Stimulated activated effector memory CD8-positive, alpha-beta T cell treated with anti-CD3 and anti-CD28 coated beads, Interleukin-12 subunit alpha, Interleukin-12 subunit beta, amount 100 ng/mL, for 72 hours (primary cell): ENCODE results near the gene ZNF25.
A peak's percentile ranks its signal among the peaks of the same experiment; 100 is the strongest.
"Not testable (repeated sequence)": the region's sequence is repeated elsewhere in the genome, so short reads cannot be mapped to it uniquely, and the experiment has no call there.

Experiments used
- ATAC-seq: fragments of 150-1000 bp; cut with Tn5 transposase; 2 replicates; pipeline ENCODE4 v1.10.0; 2021
- DNase-seq, 2 donors: peaks; one replicate each; pipeline ENCODE4 v3.0.0; 2021 to 2022; ENCODE audit warnings: low spot score in 2 of 2
- H3K27ac Mint-ChIP-seq: one replicate; pipeline ENCODE4 v1.8.0; 2022; ENCODE audit warnings: mild to moderate bottlenecking, mixed read lengths
- H3K36me3 Mint-ChIP-seq: one replicate; pipeline ENCODE4 v1.8.0; 2022; ENCODE audit warnings: mild to moderate bottlenecking, mixed read lengths
- H3K4me1 Mint-ChIP-seq: one replicate; pipeline ENCODE4 v1.8.0; 2022; ENCODE audit warnings: mixed read lengths
- H3K4me3 Mint-ChIP-seq: one replicate; pipeline ENCODE4 v1.8.0; 2022; ENCODE audit warnings: mild to moderate bottlenecking, mixed read lengths
- H3K9me3 Mint-ChIP-seq: one replicate; pipeline ENCODE4 v1.8.0; 2022; ENCODE audit warnings: mixed read lengths

The ZNF25 gene

GRCh38 chr10:37972396-37972795 is 4.1 kb downstream of the ZNF25 start:
- Mint-ChIP-seq H3K36me3 (peaks cover 10% of the 10 kb centered on the region), H3K4me3 (no peak overlapping the region), H3K4me1 (peaks cover 18% of the 10 kb centered on the region), H3K9me3 (no peaks in the 10 kb centered on the region), H3K27ac (no peak overlapping the region)
- no peak for DNase-seq
- ATAC-seq, result no peak

GRCh38 chr10:37965006-37965405 is 11.4 kb downstream of the ZNF25 start:
- Mint-ChIP-seq H3K9me3 (peaks cover 16% of the 10 kb centered on the region), H3K4me3 (no peak overlapping the region), H3K36me3 (peaks cover 26% of the 10 kb centered on the region), H3K27ac (no peak overlapping the region), H3K4me1 (no peaks in the 10 kb centered on the region)
- ATAC-seq, result no peak
- no peak for DNase-seq

GRCh38 chr10:37960591-37961137 is 15.8 kb downstream of the ZNF25 start:
- ATAC-seq (no peak), DNase-seq (no peak)
- H3K27ac Mint-ChIP-seq, result no peak overlapping the region
- H3K36me3 Mint-ChIP-seq, result peaks cover 41% of the 10 kb centered on the region
- no peaks in the 10 kb centered on the region for H3K4me1 Mint-ChIP-seq
- no peak overlapping the region for H3K4me3 Mint-ChIP-seq
- H3K9me3 Mint-ChIP-seq, result peaks cover 6% of the 10 kb centered on the region

- Mint-ChIP-seq H3K27ac (no peak overlapping the region), H3K36me3 (peaks cover 69% of the 10 kb centered on the region), H3K9me3 (peaks cover 9% of the 10 kb centered on the region), H3K4me1 (no peaks in the 10 kb centered on the region), H3K4me3 (no peak overlapping the region)
- ATAC-seq (no peak), DNase-seq (no peak)
These were observed 18.6 kb downstream of the ZNF25 start for GRCh38 chr10:37957841-37958240.

- Mint-ChIP-seq H3K9me3 (peaks cover 22% of the 10 kb centered on the region), H3K36me3 (peaks cover 73% of the 10 kb centered on the region), H3K27ac (no peak overlapping the region), H3K4me1 (no peaks in the 10 kb centered on the region), H3K4me3 (no peak overlapping the region)
- DNase-seq (no peak), ATAC-seq (no peak)
These were observed 23.5 kb downstream of the ZNF25 start for GRCh38 chr10:37952926-37953325.

GRCh38 chr10:37952043-37952755 is 24.2 kb downstream of the ZNF25 start:
- no peak overlapping the region for H3K4me3 Mint-ChIP-seq
- no peak for DNase-seq

GRCh38 chr10:37948210-37948609 is 28.2 kb downstream of the ZNF25 start:
- H3K27ac Mint-ChIP-seq, result no peak overlapping the region
- no peak overlapping the region for H3K4me3 Mint-ChIP-seq
- peaks cover 31% of the 10 kb centered on the region for H3K36me3 Mint-ChIP-seq
- ATAC-seq (no peak), DNase-seq (no peak)
- peaks cover 15% of the 10 kb centered on the region for H3K9me3 Mint-ChIP-seq
- H3K4me1 Mint-ChIP-seq, result no peaks in the 10 kb centered on the region

More at GRCh38 chr10:37952043-37952755, 24.2 kb downstream of the ZNF25 start:
- Mint-ChIP-seq H3K36me3 (peaks cover 71% of the 10 kb centered on the region), H3K4me1 (no peaks in the 10 kb centered on the region), H3K27ac (no peak overlapping the region), H3K9me3 (peaks cover 22% of the 10 kb centered on the region)
- no peak for ATAC-seq

GRCh38 chr10:37947526-37947925 is 28.9 kb downstream of the ZNF25 start:
- Mint-ChIP-seq H3K9me3 (peaks cover 11% of the 10 kb centered on the region), H3K36me3 (peaks cover 24% of the 10 kb centered on the region), H3K27ac (no peak overlapping the region), H3K4me3 (no peak overlapping the region), H3K4me1 (no peaks in the 10 kb centered on the region)
- ATAC-seq (no peak), DNase-seq (no peak)

GRCh38 chr10:37937864-37938263 is 38.6 kb downstream of the ZNF25 start:
- no peak for DNase-seq
- no peaks in the 10 kb centered on the region for H3K4me1 Mint-ChIP-seq
- no peak for ATAC-seq
- no peak overlapping the region for H3K27ac Mint-ChIP-seq
- H3K9me3 Mint-ChIP-seq, result no peaks in the 10 kb centered on the region
- no peak overlapping the region for H3K4me3 Mint-ChIP-seq
- no peaks in the 10 kb centered on the region for H3K36me3 Mint-ChIP-seq

- H3K4me3 Mint-ChIP-seq, result no peak overlapping the region
- H3K36me3 Mint-ChIP-seq, result no peaks in the 10 kb centered on the region
- DNase-seq (no peak), ATAC-seq (no peak)
- no peaks in the 10 kb centered on the region for H3K4me1 Mint-ChIP-seq
- no peaks in the 10 kb centered on the region for H3K9me3 Mint-ChIP-seq
- no peak overlapping the region for H3K27ac Mint-ChIP-seq
These were observed 41.7 kb downstream of the ZNF25 start for GRCh38 chr10:37934791-37935190.

GRCh38 chr10:37930423-37930822 is 46.0 kb downstream of the ZNF25 start:
- DNase-seq (no peak), ATAC-seq (peak; percentile 24)
- no peaks in the 10 kb centered on the region for H3K9me3 Mint-ChIP-seq
- no peaks in the 10 kb centered on the region for H3K4me1 Mint-ChIP-seq
- no peak overlapping the region for H3K4me3 Mint-ChIP-seq
- H3K36me3 Mint-ChIP-seq, result no peaks in the 10 kb centered on the region
- H3K27ac Mint-ChIP-seq, result no peak overlapping the region

GRCh38 chr10:37908165-37908564 is 68.3 kb downstream of the ZNF25 start:
- not testable (repeated sequence) for H3K27ac Mint-ChIP-seq, H3K9me3 Mint-ChIP-seq, H3K36me3 Mint-ChIP-seq, DNase-seq, ATAC-seq, H3K4me3 Mint-ChIP-seq, H3K4me1 Mint-ChIP-seq

- DNase-seq (no peak), ATAC-seq (no peak)
- Mint-ChIP-seq H3K36me3 (no peaks in the 10 kb centered on the region), H3K9me3 (peaks cover 2% of the 10 kb centered on the region), H3K27ac (no peak overlapping the region), H3K4me3 (no peak overlapping the region), H3K4me1 (no peaks in the 10 kb centered on the region)
These were observed 70.1 kb downstream of the ZNF25 start for GRCh38 chr10:37906382-37906781.
